Ishikawa (cell line): ENCODE results near the gene MGMT.

Experiments
- CEBPB ChIP-seq: IDR thresholded peaks from 2 replicates; pipeline ENCODE4 v1.6.1; 2012
- CREB1 ChIP-seq: IDR thresholded peaks from 2 replicates; pipeline ENCODE4 v1.6.1; 2012; ENCODE audit warnings: low read depth
- EGR1 ChIP-seq: IDR thresholded peaks from 2 replicates; pipeline ENCODE4 v1.6.1; 2012
- EP300 ChIP-seq: IDR thresholded peaks from 2 replicates; pipeline ENCODE4 v1.6.1; 2012; ENCODE audit warnings: borderline replicate concordance
- FOXM1 ChIP-seq: IDR thresholded peaks from 2 replicates; pipeline ENCODE4 v1.6.1; 2012; ENCODE audit warnings: low read depth, borderline replicate concordance
- NFIC ChIP-seq: IDR thresholded peaks from 2 replicates; pipeline ENCODE4 v1.6.1; 2012
- RAD21 ChIP-seq: IDR thresholded peaks from 2 replicates; pipeline ENCODE4 v1.6.1; 2012; ENCODE audit warnings: low read depth
- TAF1 ChIP-seq: IDR thresholded peaks from 2 replicates; pipeline ENCODE4 v1.6.1; 2012; ENCODE audit warnings: low read depth, mild to moderate bottlenecking
- TCF12 ChIP-seq: IDR thresholded peaks from 2 replicates; pipeline ENCODE4 v1.6.1; 2012; ENCODE audit warnings: low read depth
- TEAD4 ChIP-seq: IDR thresholded peaks from 2 replicates; pipeline ENCODE4 v1.6.1; 2012
- YY1 ChIP-seq: IDR thresholded peaks from 2 replicates; pipeline ENCODE4 v1.6.1; 2012; ENCODE audit warnings: low read depth
- ZBTB7A ChIP-seq: IDR thresholded peaks from 2 replicates; pipeline ENCODE4 v1.6.1; 2012; ENCODE audit warnings: low read depth
- TF ChIP-seq, protein P1 (sequence below): IDR thresholded peaks from 2 replicates; pipeline ENCODE4 v1.6.1; 2012
- TF ChIP-seq, protein P2 (sequence below): IDR thresholded peaks from 2 replicates; pipeline ENCODE4 v1.6.1; 2012
- TF ChIP-seq, protein P3 (sequence below): IDR thresholded peaks from 2 replicates; pipeline ENCODE4 v1.6.1; 2012; ENCODE audit warnings: low read depth, mild to moderate bottlenecking

MGMT gene

DNA sequence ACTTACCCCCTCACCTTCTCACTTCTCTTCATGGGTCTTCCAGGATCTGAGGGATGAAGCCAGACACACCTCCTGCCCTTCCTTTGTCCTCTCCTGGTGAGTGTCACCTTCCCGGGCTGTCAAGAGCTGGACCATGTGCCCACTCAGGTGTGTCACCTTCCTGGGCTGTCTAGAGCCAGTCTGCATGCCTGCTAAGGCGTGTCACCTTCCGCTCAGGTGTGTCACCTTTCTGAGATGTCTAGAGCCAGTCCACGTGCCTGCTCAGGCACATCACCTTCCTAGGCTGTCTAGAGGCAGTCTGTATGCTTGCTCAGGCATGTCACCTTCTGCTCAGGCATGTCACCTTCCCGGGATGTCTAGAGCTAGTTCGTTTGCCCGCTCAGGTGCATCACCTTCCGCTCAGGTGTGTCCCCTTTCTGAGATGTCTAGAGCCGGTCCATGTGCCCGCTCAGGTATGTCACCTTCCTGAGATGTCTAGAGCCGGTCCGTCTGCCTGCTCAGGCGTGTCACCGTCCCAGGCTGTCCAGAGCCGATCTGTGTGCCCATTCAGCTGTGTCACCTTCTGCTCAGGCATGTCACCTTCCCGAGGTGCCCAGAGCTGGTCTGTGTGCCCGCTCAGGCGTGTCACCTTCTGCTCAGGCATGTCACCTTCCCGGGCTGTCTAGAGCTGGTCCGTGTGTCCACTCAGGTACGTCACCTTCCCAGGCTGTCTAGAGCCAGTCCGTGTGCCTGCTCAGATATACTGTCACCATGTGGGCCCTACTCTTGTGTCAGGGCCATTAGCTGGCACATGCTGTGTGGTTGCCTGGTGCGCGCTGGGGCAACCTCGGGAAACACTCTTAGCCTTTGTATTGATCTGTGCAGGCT is 251.7 kb downstream of the MGMT start:
- TF ChIP-seq FOXM1 (no peak), ZBTB7A (no peak), CEBPB (no peak), TCF12 (no peak), CREB1 (no peak), EGR1 (no peak), NFIC (no peak), RAD21 (no peak), TAF1 (no peak)
- TF ChIP-seq, protein P1, sequence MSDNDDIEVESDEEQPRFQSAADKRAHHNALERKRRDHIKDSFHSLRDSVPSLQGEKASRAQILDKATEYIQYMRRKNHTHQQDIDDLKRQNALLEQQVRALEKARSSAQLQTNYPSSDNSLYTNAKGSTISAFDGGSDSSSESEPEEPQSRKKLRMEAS, result peak; percentile 37; the same call in 1 of the 2 replicates
- TF ChIP-seq, protein P2, sequence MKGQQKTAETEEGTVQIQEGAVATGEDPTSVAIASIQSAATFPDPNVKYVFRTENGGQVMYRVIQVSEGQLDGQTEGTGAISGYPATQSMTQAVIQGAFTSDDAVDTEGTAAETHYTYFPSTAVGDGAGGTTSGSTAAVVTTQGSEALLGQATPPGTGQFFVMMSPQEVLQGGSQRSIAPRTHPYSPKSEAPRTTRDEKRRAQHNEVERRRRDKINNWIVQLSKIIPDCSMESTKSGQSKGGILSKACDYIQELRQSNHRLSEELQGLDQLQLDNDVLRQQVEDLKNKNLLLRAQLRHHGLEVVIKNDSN, result 0 out of 2 replicates have a peak, but pooled peaks have one; percentile 4
- TF ChIP-seq, protein P3, sequence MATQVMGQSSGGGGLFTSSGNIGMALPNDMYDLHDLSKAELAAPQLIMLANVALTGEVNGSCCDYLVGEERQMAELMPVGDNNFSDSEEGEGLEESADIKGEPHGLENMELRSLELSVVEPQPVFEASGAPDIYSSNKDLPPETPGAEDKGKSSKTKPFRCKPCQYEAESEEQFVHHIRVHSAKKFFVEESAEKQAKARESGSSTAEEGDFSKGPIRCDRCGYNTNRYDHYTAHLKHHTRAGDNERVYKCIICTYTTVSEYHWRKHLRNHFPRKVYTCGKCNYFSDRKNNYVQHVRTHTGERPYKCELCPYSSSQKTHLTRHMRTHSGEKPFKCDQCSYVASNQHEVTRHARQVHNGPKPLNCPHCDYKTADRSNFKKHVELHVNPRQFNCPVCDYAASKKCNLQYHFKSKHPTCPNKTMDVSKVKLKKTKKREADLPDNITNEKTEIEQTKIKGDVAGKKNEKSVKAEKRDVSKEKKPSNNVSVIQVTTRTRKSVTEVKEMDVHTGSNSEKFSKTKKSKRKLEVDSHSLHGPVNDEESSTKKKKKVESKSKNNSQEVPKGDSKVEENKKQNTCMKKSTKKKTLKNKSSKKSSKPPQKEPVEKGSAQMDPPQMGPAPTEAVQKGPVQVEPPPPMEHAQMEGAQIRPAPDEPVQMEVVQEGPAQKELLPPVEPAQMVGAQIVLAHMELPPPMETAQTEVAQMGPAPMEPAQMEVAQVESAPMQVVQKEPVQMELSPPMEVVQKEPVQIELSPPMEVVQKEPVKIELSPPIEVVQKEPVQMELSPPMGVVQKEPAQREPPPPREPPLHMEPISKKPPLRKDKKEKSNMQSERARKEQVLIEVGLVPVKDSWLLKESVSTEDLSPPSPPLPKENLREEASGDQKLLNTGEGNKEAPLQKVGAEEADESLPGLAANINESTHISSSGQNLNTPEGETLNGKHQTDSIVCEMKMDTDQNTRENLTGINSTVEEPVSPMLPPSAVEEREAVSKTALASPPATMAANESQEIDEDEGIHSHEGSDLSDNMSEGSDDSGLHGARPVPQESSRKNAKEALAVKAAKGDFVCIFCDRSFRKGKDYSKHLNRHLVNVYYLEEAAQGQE, result no peak

DNA sequence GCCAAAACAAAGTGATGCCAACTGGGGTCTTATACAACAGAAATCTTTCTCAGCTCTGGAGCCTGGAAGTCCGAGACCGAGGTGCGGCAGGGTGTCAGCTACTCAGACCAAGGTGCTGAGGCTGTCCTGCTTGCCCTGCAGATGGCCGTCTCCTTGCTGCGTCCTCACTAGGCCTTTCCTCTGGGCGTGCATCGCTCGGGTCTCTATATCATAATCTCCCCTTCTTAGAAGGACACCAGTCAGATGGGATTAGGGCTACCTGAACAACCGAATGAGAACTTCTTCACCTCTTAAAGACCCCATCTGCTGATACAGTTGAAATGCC is 252.3 kb downstream of the MGMT start:
- TF ChIP-seq, protein P2, result no peak
- TF ChIP-seq NFIC, result no peak
- no peak for TF ChIP-seq TAF1
- no peak for TF ChIP-seq TEAD4
- no peak for TF ChIP-seq TCF12
- no peak for TF ChIP-seq YY1
- no peak for TF ChIP-seq FOXM1
- no peak for TF ChIP-seq RAD21
- no peak for TF ChIP-seq ZBTB7A
- TF ChIP-seq, protein P3, result no peak
- TF ChIP-seq, protein P1, result no peak
- TF ChIP-seq EGR1, result no peak
- no peak for TF ChIP-seq EP300
- TF ChIP-seq CREB1, result no peak
- no peak for TF ChIP-seq CEBPB

DNA sequence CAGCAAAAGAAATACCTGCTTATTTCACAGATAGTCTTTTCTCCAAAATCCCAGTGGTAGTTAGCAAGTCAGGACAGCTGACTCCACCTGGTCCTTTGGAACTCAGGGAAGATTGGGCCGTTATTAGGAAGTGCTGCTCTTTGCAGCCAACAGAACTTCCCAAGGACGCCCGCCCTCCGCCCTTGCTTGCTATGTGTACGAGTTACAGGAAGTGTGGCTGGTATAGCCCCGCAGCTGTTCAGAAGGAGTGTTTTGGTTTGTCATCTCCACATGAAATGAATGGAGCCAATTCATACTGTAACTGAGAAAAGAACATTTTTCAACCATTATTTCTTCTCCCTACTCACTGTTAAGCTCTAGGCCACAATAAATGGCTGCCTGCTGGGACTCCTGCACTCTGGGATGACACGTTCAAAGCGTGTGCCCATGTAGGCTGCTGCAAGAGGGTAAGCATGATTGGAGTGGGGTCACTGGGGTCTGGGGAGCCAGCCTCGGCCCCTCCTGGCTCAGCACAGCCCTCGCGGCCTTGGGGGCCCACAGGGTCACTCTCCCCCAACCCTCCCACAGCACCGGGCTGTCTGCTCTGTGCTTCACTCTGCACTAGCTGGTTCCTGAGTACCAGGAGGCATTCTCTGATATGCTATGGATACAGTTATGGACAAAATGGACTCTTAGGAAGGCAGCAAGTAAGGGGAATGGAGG is 253.0 kb downstream of the MGMT start:
- no peak for TF ChIP-seq TEAD4
- no peak for TF ChIP-seq NFIC
- no peak for TF ChIP-seq ZBTB7A
- TF ChIP-seq FOXM1, result no peak
- TF ChIP-seq, protein P1, result no peak
- no peak for TF ChIP-seq TAF1
- no peak for TF ChIP-seq EP300
- TF ChIP-seq, protein P2, result no peak
- no peak for TF ChIP-seq CEBPB
- TF ChIP-seq, protein P3, result no peak
- no peak for TF ChIP-seq RAD21
- no peak for TF ChIP-seq YY1
- no peak for TF ChIP-seq TCF12
- TF ChIP-seq CREB1, result no peak
- no peak for TF ChIP-seq EGR1
